Neutrophil (primary cell): ENCODE data around the gene OGN.

Experiments
- H3K27ac ChIP-seq: fragments of 200-600 bp; sonication (generic); 2 replicates; pipeline ENCODE4 v1.5.1; 2016; ENCODE audit warnings: mild to moderate bottlenecking, moderate library complexity
- H3K27me3 ChIP-seq: fragments of 200-600 bp; sonication (generic); 2 replicates; pipeline ENCODE4 v1.6.0; 2016; ENCODE audit warnings: mild to moderate bottlenecking
- H3K36me3 ChIP-seq: fragments of 200-600 bp; sonication (generic); 2 replicates; pipeline ENCODE4 v1.5.1; 2017
- H3K4me1 ChIP-seq, 2 experiments: fragments of 200-600 bp in 1 of 2; sonication (generic) in 1 of 2; 1 replicate in 1 of 2; 2 replicates in 1 of 2; pipeline versions ENCODE4 v1.5.1 to v1.6.1; 2013 to 2016; ENCODE audit warnings: low read depth in 1 of 2, low read length in 1 of 2, mild to moderate bottlenecking in 1 of 2, moderate library complexity in 1 of 2; ENCODE audit not compliant: control insufficient read depth in 1 of 2, insufficient read depth in 1 of 2
- H3K4me3 ChIP-seq, 2 experiments: fragments of 200-600 bp in 1 of 2; sonication (generic) in 1 of 2; 1 replicate in 1 of 2; 2 replicates in 1 of 2; pipeline ENCODE4 v1.5.1; 2013 to 2016; ENCODE audit warnings: low read depth in 1 of 2, low read length in 1 of 2, mild to moderate bottlenecking in 1 of 2, moderate library complexity in 1 of 2
- H3K9me3 ChIP-seq: fragments of 200-600 bp; sonication (generic); 2 replicates; pipeline ENCODE4 v1.5.1; 2016
- TF ChIP-seq, protein P1 (sequence below): fragments of 200-600 bp; sonication (generic); IDR thresholded peaks from 2 replicates; pipeline ENCODE4 v1.5.1; 2016; ENCODE audit warnings: antibody characterized with exemption

OGN gene

DNA sequence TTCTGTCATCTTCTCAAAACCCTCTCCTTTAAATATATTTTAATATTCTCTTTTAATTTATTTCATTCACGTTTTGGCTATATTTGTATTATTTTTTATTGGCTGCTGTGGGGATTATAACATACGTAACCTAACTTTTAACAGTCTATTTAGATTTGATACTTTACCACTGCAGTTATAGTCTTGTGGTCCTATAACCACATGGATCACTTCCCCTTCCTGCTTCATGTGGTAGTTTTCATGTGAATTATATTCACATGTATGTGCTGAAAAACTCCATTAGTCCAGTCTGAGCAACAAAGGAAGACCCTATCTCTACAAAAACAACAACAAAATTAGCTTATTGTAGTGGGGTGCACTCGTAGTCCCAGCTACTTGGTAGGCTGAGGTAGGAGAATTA, 44.3 kb downstream of the OGN start:
- no peaks in the 10 kb centered on the region for H3K27me3 ChIP-seq
- H3K27ac ChIP-seq, result no peak overlapping the region
- no peak overlapping the region for H3K4me3 ChIP-seq
- H3K9me3 ChIP-seq, result peaks cover 3% of the 10 kb centered on the region
- H3K4me1 ChIP-seq, result no peaks in the 10 kb centered on the region
- TF ChIP-seq, protein P1, sequence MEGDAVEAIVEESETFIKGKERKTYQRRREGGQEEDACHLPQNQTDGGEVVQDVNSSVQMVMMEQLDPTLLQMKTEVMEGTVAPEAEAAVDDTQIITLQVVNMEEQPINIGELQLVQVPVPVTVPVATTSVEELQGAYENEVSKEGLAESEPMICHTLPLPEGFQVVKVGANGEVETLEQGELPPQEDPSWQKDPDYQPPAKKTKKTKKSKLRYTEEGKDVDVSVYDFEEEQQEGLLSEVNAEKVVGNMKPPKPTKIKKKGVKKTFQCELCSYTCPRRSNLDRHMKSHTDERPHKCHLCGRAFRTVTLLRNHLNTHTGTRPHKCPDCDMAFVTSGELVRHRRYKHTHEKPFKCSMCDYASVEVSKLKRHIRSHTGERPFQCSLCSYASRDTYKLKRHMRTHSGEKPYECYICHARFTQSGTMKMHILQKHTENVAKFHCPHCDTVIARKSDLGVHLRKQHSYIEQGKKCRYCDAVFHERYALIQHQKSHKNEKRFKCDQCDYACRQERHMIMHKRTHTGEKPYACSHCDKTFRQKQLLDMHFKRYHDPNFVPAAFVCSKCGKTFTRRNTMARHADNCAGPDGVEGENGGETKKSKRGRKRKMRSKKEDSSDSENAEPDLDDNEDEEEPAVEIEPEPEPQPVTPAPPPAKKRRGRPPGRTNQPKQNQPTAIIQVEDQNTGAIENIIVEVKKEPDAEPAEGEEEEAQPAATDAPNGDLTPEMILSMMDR, result no peak
- H3K36me3 ChIP-seq, result no peaks in the 10 kb centered on the region

DNA sequence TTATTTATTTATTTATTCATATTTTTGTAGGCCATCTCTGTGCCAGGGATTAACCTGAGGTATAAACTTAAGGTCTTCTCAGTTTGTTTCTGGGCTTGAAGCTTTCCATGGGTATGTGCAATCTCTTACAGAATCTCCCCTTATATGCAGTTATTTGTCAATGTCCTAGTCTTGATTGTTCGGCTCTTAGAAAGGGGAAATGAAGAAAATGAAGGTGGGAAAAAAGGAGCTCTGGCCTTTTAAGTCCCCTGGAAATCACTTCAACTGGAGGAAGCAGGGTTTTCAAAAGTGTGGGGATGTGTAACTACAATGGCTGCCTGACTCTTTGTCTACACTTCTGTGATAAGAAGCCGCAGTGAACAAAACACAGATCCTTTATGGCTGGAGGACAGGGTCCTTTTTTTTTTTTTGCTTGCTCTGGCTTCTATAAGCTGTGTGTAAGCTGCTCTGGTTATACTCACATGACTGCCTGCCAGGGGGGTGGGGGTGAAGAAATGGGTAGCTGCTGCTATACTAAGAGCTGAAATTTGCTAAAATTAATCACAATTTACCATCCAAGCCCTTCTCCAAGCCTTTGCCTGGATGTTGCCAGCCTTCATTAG, 44.9 kb downstream of the OGN start:
- Histone ChIP-seq H3K4me1 (no peaks in the 10 kb centered on the region), H3K27ac (no peak overlapping the region), H3K9me3 (peaks cover 3% of the 10 kb centered on the region), H3K36me3 (no peaks in the 10 kb centered on the region), H3K27me3 (no peaks in the 10 kb centered on the region), H3K4me3 (no peak overlapping the region)
- TF ChIP-seq, protein P1, result no peak

DNA sequence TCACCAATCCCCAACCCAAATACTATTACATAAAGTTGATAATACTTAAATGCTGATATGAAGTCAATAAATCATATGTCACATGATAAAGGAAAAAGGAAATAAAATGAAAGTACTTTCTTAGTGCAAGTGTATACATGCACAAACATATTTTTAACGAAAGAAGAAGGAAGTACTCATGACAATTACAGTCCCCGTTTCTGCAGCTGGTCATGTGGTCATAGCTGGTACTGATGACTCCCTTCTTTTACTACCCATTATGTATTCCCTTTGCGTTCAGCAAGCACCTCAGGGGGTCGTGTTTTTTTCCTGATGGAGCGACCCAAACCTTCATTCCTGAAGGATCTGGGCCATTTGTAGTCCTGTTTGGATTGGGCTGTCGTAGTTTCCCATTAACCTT, 51.3 kb downstream of the OGN start:
- Histone ChIP-seq H3K27me3 (no peaks in the 10 kb centered on the region), H3K4me1 (no peaks in the 10 kb centered on the region), H3K9me3 (peaks cover 3% of the 10 kb centered on the region), H3K27ac (no peak overlapping the region), H3K4me3 (no peak overlapping the region), H3K36me3 (no peaks in the 10 kb centered on the region)
- TF ChIP-seq, protein P1, result no peak

DNA sequence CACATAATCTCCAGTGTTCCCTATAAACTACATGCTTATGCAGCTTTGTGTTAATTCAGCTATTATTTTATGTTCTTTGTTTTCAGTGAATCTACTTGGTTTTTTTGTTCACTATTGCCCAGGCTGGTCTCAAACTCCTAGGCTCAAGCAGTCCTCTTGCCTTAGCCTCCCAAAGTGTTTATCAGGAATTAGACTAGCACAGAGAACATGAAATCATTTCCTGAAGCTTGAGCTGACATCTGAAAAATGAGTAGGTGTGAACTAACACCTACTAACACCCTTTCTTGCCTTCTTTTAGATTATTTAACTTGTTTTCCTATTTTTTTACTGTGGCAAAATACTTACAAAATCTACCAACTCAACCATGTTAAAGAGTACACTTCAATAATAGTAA, 53.6 kb downstream of the OGN start:
- H3K4me3 ChIP-seq, result no peak overlapping the region
- no peaks in the 10 kb centered on the region for H3K4me1 ChIP-seq
- peaks cover 3% of the 10 kb centered on the region for H3K9me3 ChIP-seq
- no peaks in the 10 kb centered on the region for H3K36me3 ChIP-seq
- H3K27me3 ChIP-seq, result no peaks in the 10 kb centered on the region
- no peak overlapping the region for H3K27ac ChIP-seq
- TF ChIP-seq, protein P1, result no peak

DNA sequence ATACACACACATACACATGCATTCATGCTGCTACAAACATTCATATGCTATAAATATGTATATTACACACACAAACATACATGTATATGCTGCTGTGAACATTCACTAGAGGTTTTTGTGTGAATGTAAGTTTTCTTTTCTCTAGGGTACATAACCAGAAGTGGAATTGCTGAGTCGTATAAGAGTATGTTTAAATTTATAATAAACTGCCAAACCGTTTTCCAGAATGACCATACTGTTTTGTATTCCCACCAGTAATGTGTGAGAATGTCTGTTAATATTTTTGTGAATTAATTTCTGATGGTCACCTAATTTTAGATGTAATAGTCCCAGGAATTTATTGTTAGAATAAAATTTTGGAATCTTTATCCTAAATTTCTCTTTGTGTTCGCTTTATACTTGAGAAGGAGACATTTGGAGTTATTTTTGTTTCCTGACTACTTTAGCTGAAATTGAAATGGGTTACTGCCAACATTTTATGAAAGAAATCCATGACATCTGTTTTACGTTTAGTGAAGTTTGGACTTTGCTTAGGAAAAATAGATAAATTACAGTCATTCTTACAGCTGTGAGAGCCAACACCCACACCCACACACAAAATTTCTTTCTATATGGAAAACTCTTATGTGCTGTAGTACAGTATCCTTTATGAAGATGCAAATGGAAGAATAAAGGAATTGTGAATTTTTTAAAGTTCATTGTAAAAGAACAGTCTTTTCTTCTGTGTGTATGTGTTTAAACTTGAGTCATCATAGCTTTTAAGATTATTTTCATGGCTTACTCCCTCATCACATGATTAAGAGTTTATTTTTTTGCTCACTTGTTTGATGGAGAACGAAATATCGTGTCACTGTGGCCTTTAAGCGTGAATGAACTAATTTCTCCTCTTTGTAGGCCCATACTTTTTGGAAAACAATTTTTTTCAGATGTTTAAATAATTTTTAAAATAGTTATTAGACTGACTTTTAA, 54.3 kb downstream of the OGN start:
- no peaks in the 10 kb centered on the region for H3K36me3 ChIP-seq
- no peak overlapping the region for H3K27ac ChIP-seq
- H3K9me3 ChIP-seq, result no peaks in the 10 kb centered on the region
- no peaks in the 10 kb centered on the region for H3K27me3 ChIP-seq
- TF ChIP-seq, protein P1, result no peak
- H3K4me3 ChIP-seq, result no peak overlapping the region
- H3K4me1 ChIP-seq, result no peaks in the 10 kb centered on the region
